Activated CD4-positive, alpha-beta T cell treated with anti-CD3 and anti-CD28 coated beads for 36 hours (primary cell): Measurements from ENCODE around the gene CSNK1A1L. TPM values are rescaled to one million over a fixed set of nuclear protein-coding genes. Genes with fewer than 3 reads are reported as not detected.

ENCODE experiments used
- ATAC-seq: fragments of 200-7000 bp; cut with Tn5 transposase; one replicate; pipeline ENCODE4 v1.10.0; 2021; ENCODE audit warnings: mild to moderate bottlenecking, moderate library complexity
- CTCF ChIA-PET: fragments of 350-600 bp; sonication (Branson Sonifier 250); formaldehyde crosslinking; loops from one replicate; lab custom pipeline; 2021; ENCODE audit warnings: antibody characterized with exemption; lab: Charles Lee
- POLR2A ChIA-PET: fragments of 350-600 bp; sonication (Branson Sonifier 250); formaldehyde crosslinking; loops from one replicate; lab custom pipeline; 2021; ENCODE audit warnings: antibody characterized with exemption, inconsistent platforms; lab: Charles Lee
- DNase-seq: peaks from one replicate; pipeline ENCODE4 v3.0.0-alpha.2; 2020
- H3K27ac Mint-ChIP-seq: one replicate; pipeline ENCODE4 v1.8.0; 2021; ENCODE audit warnings: mixed read lengths
- H3K27me3 Mint-ChIP-seq: one replicate; pipeline ENCODE4 v1.8.0; 2021; ENCODE audit warnings: mixed read lengths
- H3K36me3 Mint-ChIP-seq: one replicate; pipeline ENCODE4 v1.8.0; 2021; ENCODE audit warnings: low read depth, mixed read lengths
- H3K4me1 Mint-ChIP-seq: one replicate; pipeline ENCODE4 v1.8.0; 2021; ENCODE audit warnings: mixed read lengths
- H3K4me3 Mint-ChIP-seq: one replicate; pipeline ENCODE4 v1.8.0; 2021; ENCODE audit warnings: mild to moderate bottlenecking, moderate library complexity, mixed read lengths
- H3K9me3 Mint-ChIP-seq: one replicate; pipeline ENCODE4 v1.8.0; 2021; ENCODE audit warnings: low read depth, mixed read lengths
- intact Hi-C, 2 experiments: fragments of 100-400 bp; cut with DNase I in 1 of 2; cut with micrococcal nuclease in 1 of 2; formaldehyde crosslinking; loops; one replicate each; pipeline versions ENCODE4 v1.14.2 to v1.15.1; 2022 to 2024; cut with DNase I, micrococcal nuclease
- total RNA-seq, 2 experiments: library from RNA; stranded (reverse); gene quantifications; one replicate each; pipeline ENCODE4 v1.2.3, GENCODE V29; 2021

CSNK1A1L gene
- total RNA-seq, 2 experiments from 2014 or later = not detected

- CTCF ChIA-PET = interaction anchor here (1.8 kb wide), 1 partner anchor 10 kb away, joined by 5 read pairs; no protein-coding TSS in a partner anchor
- Mint-ChIP-seq H3K4me1 (no peaks in the 10 kb centered on the region), H3K4me3 (no peak overlapping the region), H3K27ac (no peak overlapping the region), H3K27me3 (peaks cover 11% of the 10 kb centered on the region), H3K9me3 (no peaks in the 10 kb centered on the region), H3K36me3 (no peaks in the 10 kb centered on the region)
- POLR2A ChIA-PET = no interaction called here
- ATAC-seq = no peak
- no peak for DNase-seq
- intact Hi-C loops = no loop called here
Observed at GRCh38 chr13:37085606-37086005, 19.9 kb downstream of the CSNK1A1L start.

- Mint-ChIP-seq H3K4me3 (no peak overlapping the region), H3K36me3 (no peaks in the 10 kb centered on the region), H3K27me3 (no peaks in the 10 kb centered on the region), H3K27ac (no peak overlapping the region), H3K9me3 (no peaks in the 10 kb centered on the region), H3K4me1 (no peaks in the 10 kb centered on the region)
- ChIA-PET POLR2A (no interaction called here), CTCF (no interaction called here)
- ATAC-seq (no peak), DNase-seq (no peak)
- intact Hi-C loops = loop anchor here in 1 of 2 experiments (10.0 kb wide), 2 partner anchors 528 to 1508 kb away; no protein-coding TSS in a partner anchor
Observed at GRCh38 chr13:37076818-37077217, 28.6 kb downstream of the CSNK1A1L start.

DNA sequence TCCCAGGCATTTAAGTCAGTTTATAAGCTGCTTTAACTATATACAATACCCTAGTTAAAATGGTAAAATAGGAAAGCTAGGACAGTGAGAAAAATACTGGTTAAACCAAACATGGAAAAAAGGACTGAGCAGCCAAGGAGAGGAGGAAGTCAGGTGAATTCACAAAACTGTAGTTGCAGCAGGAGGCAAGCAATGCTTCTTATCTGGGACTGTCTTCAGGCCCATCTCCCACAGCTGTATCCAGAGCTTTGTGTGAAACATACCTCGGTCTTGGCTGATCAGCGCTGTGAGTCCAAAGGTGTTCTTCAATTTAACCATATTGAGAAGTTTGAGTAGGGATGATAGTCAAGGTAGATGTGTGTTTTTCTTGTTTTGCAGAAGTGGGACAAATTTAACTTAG lies 30.3 kb downstream of the CSNK1A1L start:
- no peak overlapping the region for H3K27ac Mint-ChIP-seq
- intact Hi-C loops = loop anchor here in 1 of 2 experiments (2.0 to 10.0 kb wide), 3 partner anchors 530 to 1798 kb away; no protein-coding TSS in a partner anchor
- no peaks in the 10 kb centered on the region for H3K36me3 Mint-ChIP-seq
- no peaks in the 10 kb centered on the region for H3K4me1 Mint-ChIP-seq
- H3K27me3 Mint-ChIP-seq = no peaks in the 10 kb centered on the region
- CTCF ChIA-PET = interaction anchor here (1.9 kb wide), 1 partner anchor 12 kb away, joined by 5 read pairs; no protein-coding TSS in a partner anchor
- no peak for ATAC-seq
- no peak overlapping the region for H3K4me3 Mint-ChIP-seq
- POLR2A ChIA-PET = no interaction called here
- DNase-seq = no peak
- H3K9me3 Mint-ChIP-seq = no peaks in the 10 kb centered on the region

- intact Hi-C loops = loop anchor here in 1 of 2 experiments (2.0 to 10.0 kb wide), 4 partner anchors 530 to 1843 kb away; no protein-coding TSS in a partner anchor
- Mint-ChIP-seq H3K27ac (no peak overlapping the region), H3K36me3 (no peaks in the 10 kb centered on the region), H3K9me3 (no peaks in the 10 kb centered on the region), H3K4me1 (no peaks in the 10 kb centered on the region), H3K4me3 (no peak overlapping the region), H3K27me3 (no peaks in the 10 kb centered on the region)
- ATAC-seq (no peak), DNase-seq (no peak)
- CTCF ChIA-PET = interaction anchor here (1.9 kb wide), 1 partner anchor 12 kb away, joined by 5 read pairs; no protein-coding TSS in a partner anchor
- POLR2A ChIA-PET = no interaction called here
Observed at GRCh38 chr13:37074703-37075102, 30.8 kb downstream of the CSNK1A1L start.

- no peaks in the 10 kb centered on the region for H3K9me3 Mint-ChIP-seq
- H3K36me3 Mint-ChIP-seq = no peaks in the 10 kb centered on the region
- H3K27me3 Mint-ChIP-seq = no peaks in the 10 kb centered on the region
- POLR2A ChIA-PET = no interaction called here
- no peak overlapping the region for H3K27ac Mint-ChIP-seq
- no peak overlapping the region for H3K4me3 Mint-ChIP-seq
- ATAC-seq (no peak), DNase-seq (no peak)
- CTCF ChIA-PET = no interaction called here
- H3K4me1 Mint-ChIP-seq = no peaks in the 10 kb centered on the region
- intact Hi-C loops = loop anchor here in 1 of 2 experiments (5.0 to 10.0 kb wide), 3 partner anchors 533 to 1845 kb away; no protein-coding TSS in a partner anchor
Observed at GRCh38 chr13:37072024-37072423, 33.4 kb downstream of the CSNK1A1L start.

DNA sequence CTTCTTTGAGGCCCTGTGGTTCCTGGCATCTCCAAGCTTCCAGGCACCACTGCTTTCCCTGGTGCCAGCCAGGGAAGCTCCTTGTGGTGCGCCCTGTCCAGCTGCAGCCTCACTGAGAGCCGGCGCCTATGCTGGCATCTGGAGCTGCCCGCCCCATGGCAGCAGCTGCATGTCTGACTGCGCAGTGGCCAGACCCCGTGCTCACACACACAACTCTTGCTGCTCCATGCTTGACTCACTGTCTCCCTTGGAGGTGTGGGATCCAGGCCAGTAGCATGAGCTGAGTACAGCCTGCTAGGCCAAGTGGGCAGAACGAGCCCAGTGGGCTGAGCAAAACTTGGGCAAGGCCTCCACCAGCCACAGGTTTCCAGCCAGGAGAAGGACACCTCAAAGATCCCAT lies 34.5 kb downstream of the CSNK1A1L start:
- H3K4me1 Mint-ChIP-seq = no peaks in the 10 kb centered on the region
- CTCF ChIA-PET = interaction anchor here (0.6 kb wide), 1 partner anchor 1250 kb away, joined by 3 read pairs; no protein-coding TSS in a partner anchor
- H3K9me3 Mint-ChIP-seq = no peaks in the 10 kb centered on the region

GRCh38 chr13:37070145-37070695 lies 35.2 kb downstream of the CSNK1A1L start:
- no peaks in the 10 kb centered on the region for H3K36me3 Mint-ChIP-seq
- CTCF ChIA-PET = interaction anchor here (0.6 kb wide), 1 partner anchor 1249 kb away, joined by 3 read pairs; no protein-coding TSS in a partner anchor
- H3K4me3 Mint-ChIP-seq = no peak overlapping the region
- POLR2A ChIA-PET = no interaction called here
- no peaks in the 10 kb centered on the region for H3K4me1 Mint-ChIP-seq
- no peaks in the 10 kb centered on the region for H3K9me3 Mint-ChIP-seq
- ATAC-seq = no peak
- no peaks in the 10 kb centered on the region for H3K27me3 Mint-ChIP-seq
- intact Hi-C loops = loop anchor here in 1 of 2 experiments (5.0 to 10.0 kb wide), 3 partner anchors 535 to 1847 kb away; no protein-coding TSS in a partner anchor
- H3K27ac Mint-ChIP-seq = no peak overlapping the region
- no peak for DNase-seq

More for the DNA sequence above, 34.5 kb downstream of the CSNK1A1L start:
- H3K36me3 Mint-ChIP-seq = no peaks in the 10 kb centered on the region
- H3K27me3 Mint-ChIP-seq = no peaks in the 10 kb centered on the region
- no peak for ATAC-seq
- no peak for DNase-seq
- H3K4me3 Mint-ChIP-seq = no peak overlapping the region
- POLR2A ChIA-PET = no interaction called here
- intact Hi-C loops = loop anchor here in 1 of 2 experiments (5.0 to 10.0 kb wide), 3 partner anchors 534 to 1846 kb away; no protein-coding TSS in a partner anchor
- no peak overlapping the region for H3K27ac Mint-ChIP-seq

DNA sequence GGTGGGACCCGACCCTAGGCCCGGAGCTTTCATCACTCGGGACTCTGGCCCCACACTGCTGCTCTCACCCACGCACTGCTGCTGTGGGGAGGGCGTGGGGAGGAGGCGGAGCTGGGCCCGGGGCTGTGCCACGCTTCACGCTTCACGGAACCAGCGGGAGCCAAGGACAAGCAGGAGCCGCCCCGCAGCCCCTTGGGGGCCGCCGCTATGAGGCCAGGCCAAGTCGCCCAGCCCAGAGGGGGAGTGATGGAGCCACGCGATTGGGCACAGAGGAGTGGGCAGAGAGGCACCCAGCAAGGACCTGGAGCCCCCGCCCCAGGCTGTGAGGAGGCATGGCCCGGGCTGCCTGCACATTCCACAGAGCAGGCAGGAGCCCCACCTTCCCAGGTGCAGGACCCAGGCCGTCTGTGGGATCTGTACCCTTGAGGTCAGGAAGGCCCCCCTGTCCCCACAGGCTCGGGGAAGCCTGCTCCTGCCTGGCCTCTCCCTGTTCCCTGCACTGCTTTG lies 35.8 kb downstream of the CSNK1A1L start:
- CTCF ChIA-PET = no interaction called here
- intact Hi-C loops = loop anchor here in 1 of 2 experiments (2.0 to 10.0 kb wide), 4 partner anchors 211 to 1848 kb away; no protein-coding TSS in a partner anchor

DNA sequence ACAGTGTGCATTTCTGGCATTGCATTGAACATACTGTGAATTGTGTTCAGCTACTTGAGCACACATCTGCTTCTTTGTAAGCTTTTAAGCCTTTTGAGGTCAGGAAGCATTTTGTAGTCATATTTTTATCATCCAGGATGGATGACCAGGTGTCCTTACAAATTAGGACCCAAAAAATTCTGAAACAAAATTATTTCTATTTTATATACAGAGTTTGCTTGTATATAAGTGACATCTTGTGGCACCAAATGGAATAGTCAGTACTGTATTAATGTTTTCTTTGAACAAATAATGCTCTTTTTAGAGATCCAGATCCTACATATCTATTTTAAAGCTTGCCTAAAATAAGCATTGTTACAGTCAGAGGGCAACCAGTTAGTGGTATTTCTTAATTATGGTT lies 36.5 kb downstream of the CSNK1A1L start:
- Mint-ChIP-seq H3K27ac (no peak overlapping the region), H3K27me3 (no peaks in the 10 kb centered on the region), H3K9me3 (no peaks in the 10 kb centered on the region), H3K4me1 (no peaks in the 10 kb centered on the region), H3K36me3 (no peaks in the 10 kb centered on the region), H3K4me3 (no peak overlapping the region)
- intact Hi-C loops = loop anchor here in 1 of 2 experiments (2.0 kb wide), 1 partner anchor 210 kb away; no protein-coding TSS in a partner anchor
- DNase-seq (no peak), ATAC-seq (no peak)
- ChIA-PET CTCF (no interaction called here), POLR2A (interaction anchor here (0.7 kb wide), 1 partner anchor 1299 kb away, joined by 3 read pairs; no protein-coding TSS in a partner anchor)

More for the DNA sequence above, 35.8 kb downstream of the CSNK1A1L start:
- DNase-seq (no peak), ATAC-seq (no peak)
- Mint-ChIP-seq H3K9me3 (no peaks in the 10 kb centered on the region), H3K27me3 (no peaks in the 10 kb centered on the region), H3K36me3 (no peaks in the 10 kb centered on the region), H3K4me1 (no peaks in the 10 kb centered on the region), H3K4me3 (no peak overlapping the region), H3K27ac (no peak overlapping the region)
- POLR2A ChIA-PET = interaction anchor here (0.7 kb wide), 1 partner anchor 1298 kb away, joined by 3 read pairs; no protein-coding TSS in a partner anchor

DNA sequence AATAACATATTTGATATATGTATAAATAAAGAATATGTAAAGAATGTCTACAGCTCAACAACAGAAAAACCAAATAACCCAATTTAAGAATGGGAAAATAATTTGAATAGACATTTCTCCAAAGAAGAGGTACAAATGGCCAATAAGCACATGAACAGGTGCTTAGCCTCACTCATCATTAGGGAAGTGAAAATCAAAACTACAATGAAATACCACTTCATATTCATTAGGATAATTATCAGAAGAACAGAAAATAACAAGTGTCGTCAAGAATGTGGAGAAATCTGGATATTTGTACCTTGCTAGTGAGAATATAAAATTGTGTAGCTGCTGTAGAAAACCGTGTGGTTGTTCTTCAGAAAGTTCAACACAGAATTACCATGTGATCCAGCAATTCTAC lies 37.6 kb downstream of the CSNK1A1L start:
- Mint-ChIP-seq H3K4me1 (no peaks in the 10 kb centered on the region), H3K27ac (no peak overlapping the region), H3K36me3 (no peaks in the 10 kb centered on the region), H3K9me3 (no peaks in the 10 kb centered on the region), H3K4me3 (no peak overlapping the region), H3K27me3 (no peaks in the 10 kb centered on the region)
- POLR2A ChIA-PET = no interaction called here
- CTCF ChIA-PET = no interaction called here
- no peak for DNase-seq
- no peak for ATAC-seq
- intact Hi-C loops = loop anchor here in 1 of 2 experiments (2.0 kb wide), 1 partner anchor 209 kb away; no protein-coding TSS in a partner anchor

GRCh38 chr13:37065890-37066526 lies 39.5 kb downstream of the CSNK1A1L start:
- ChIA-PET POLR2A (no interaction called here), CTCF (interaction anchor here (0.7 kb wide), 1 partner anchor 83 kb away, joined by 3 read pairs; no protein-coding TSS in a partner anchor)
- no peak for ATAC-seq
- DNase-seq = no peak
- no peak overlapping the region for H3K27ac Mint-ChIP-seq
- intact Hi-C loops = no loop called here
- no peak overlapping the region for H3K4me3 Mint-ChIP-seq
- H3K27me3 Mint-ChIP-seq = no peaks in the 10 kb centered on the region
- H3K4me1 Mint-ChIP-seq = no peaks in the 10 kb centered on the region
- H3K9me3 Mint-ChIP-seq = no peaks in the 10 kb centered on the region
- H3K36me3 Mint-ChIP-seq = no peaks in the 10 kb centered on the region
